K562 (cell line): ENCODE measurements around the gene NRXN2. TPM values are rescaled to one million over a fixed set of nuclear protein-coding genes. Genes with fewer than 3 reads are reported as not detected.
A peak's percentile ranks its signal among the peaks of the same experiment; 100 is the strongest.

Experiments used
- CBFB ChIP-seq: sonication (generic); formaldehyde crosslinking; IDR thresholded peaks from 2 replicates; pipeline ENCODE4 v1.4.0; 2020; ENCODE audit warnings: mild to moderate bottlenecking, missing genetic modification reagents
- CSDE1 ChIP-seq, 2 experiments: fragments of 450-650 bp; IDR thresholded peaks; 2 replicates each; pipeline ENCODE4 v1.6.1; 2016; ENCODE audit warnings: mild to moderate bottlenecking in 1 of 2
- DDX20 ChIP-seq: fragments of 450-650 bp; IDR thresholded peaks from 2 replicates; pipeline ENCODE4 v1.6.1; 2016; ENCODE audit warnings: missing genetic modification characterization, low read depth, mild to moderate bottlenecking, missing compliant biosample characterization, moderate library complexity
- HMG20A ChIP-seq: fragments of 450-650 bp; formaldehyde crosslinking; conservative IDR thresholded peaks from 2 replicates; pipeline ENCODE4 v1.4.0; 2020; ENCODE audit warnings: mild to moderate bottlenecking, mixed read lengths
- KLF13 ChIP-seq: fragments of 450-650 bp; IDR thresholded peaks from 2 replicates; pipeline ENCODE4 v1.6.1; 2016; ENCODE audit warnings: missing genetic modification characterization, low read depth, mild to moderate bottlenecking, missing compliant biosample characterization, moderate library complexity, borderline replicate concordance
- MBD2 ChIP-seq: sonication (generic); IDR thresholded peaks from 2 replicates; pipeline ENCODE4 v1.6.1; 2016; ENCODE audit warnings: low read depth, borderline replicate concordance
- MEF2D ChIP-seq: conservative IDR thresholded peaks from 2 replicates; pipeline ENCODE4 v1.6.1; 2016; ENCODE audit warnings: low read depth, missing genetic modification characterization, missing compliant biosample characterization
- MTA1 ChIP-seq: fragments of 450-650 bp; IDR thresholded peaks from 2 replicates; pipeline ENCODE4 v1.6.1; 2017; ENCODE audit warnings: borderline replicate concordance
- PHF8 ChIP-seq: fragments of 200-600 bp; sonication (generic); IDR thresholded peaks from 2 replicates; pipeline ENCODE4 v1.6.1; 2012; ENCODE audit warnings: mixed run types, mild to moderate bottlenecking, inconsistent platforms, low read length, moderate library complexity, borderline replicate concordance
- RFX1 ChIP-seq: fragments of 450-650 bp; IDR thresholded peaks from 2 replicates; pipeline ENCODE4 v1.6.1; 2016; ENCODE audit warnings: mild to moderate bottlenecking, moderate library complexity
- SMAD1 ChIP-seq: fragments of 150-350 bp; IDR thresholded peaks from 2 replicates; pipeline ENCODE4 v1.6.1; 2014; ENCODE audit warnings: low read length, low read depth; ENCODE audit not compliant: partially characterized antibody
- SMAD2 ChIP-seq: fragments of 150-350 bp; IDR thresholded peaks from 2 replicates; pipeline ENCODE4 v1.6.1; 2014; ENCODE audit warnings: low read depth, mild to moderate bottlenecking, low read length
- U2AF2 ChIP-seq: fragments of 200-400 bp; formaldehyde crosslinking; optimal IDR thresholded peaks from 2 replicates; pipeline ENCODE3; 2017; ENCODE audit warnings: low read depth, mild to moderate bottlenecking, low read length
- ZFP36 ChIP-seq: fragments of 150-350 bp; IDR thresholded peaks from 2 replicates; pipeline ENCODE4 v1.6.1; 2018; ENCODE audit warnings: low read length, low read depth; ENCODE audit not compliant: partially characterized antibody
- polyA plus RNA-seq, 8 experiments: library from polyadenylated mRNA; depleted of rRNA in 4 of 8; stranded (reverse) in 5 of 8; unstranded in 3 of 8; fragments of >200 nt; fragmentation: Nextera tagmentation in 2 of 8; fragmentation: Illumina TruSeq in 1 of 8; extraction: Ambion mirVana in 2 of 8; extraction: Trizol in 1 of 8; gene quantifications; 2 replicates each; pipeline versions ENCODE4 v1.2.1 to v1.2.3, GENCODE V29; 2011 to 2014; ENCODE audit warnings: inconsistent platforms in 1 of 8, missing spikeins in 1 of 8
- total RNA-seq, 7 experiments: library from RNA; depleted of rRNA in 6 of 7; stranded (reverse); fragments of >200 nt in 6 of 7; fragmentation: Illumina TruSeq in 2 of 7; extraction: Trizol in 2 of 7; gene quantifications; 2 replicates each; pipeline versions ENCODE4 v1.2.1 to v1.2.3, GENCODE V29; 2011 to 2021; ENCODE audit warnings: low replicate concordance in 1 of 7
- TF ChIP-seq, protein P1 (sequence below): IDR thresholded peaks from 2 replicates; pipeline ENCODE4 v1.6.1; 2011; ENCODE audit warnings: borderline replicate concordance, low read depth, mild to moderate bottlenecking, moderate library complexity, low read length; ENCODE audit not compliant: insufficient read depth, poor library complexity, severe bottlenecking
- TF ChIP-seq, protein P2 (sequence below): sonication (generic); formaldehyde crosslinking; IDR thresholded peaks from 2 replicates; pipeline ENCODE4 v1.8.1; 2023; ENCODE audit warnings: mild to moderate bottlenecking, missing genetic modification reagents
- TF ChIP-seq, protein P3 (sequence below), 2 experiments: fragments of 450-650 bp; IDR thresholded peaks; 2 replicates each; pipeline ENCODE4 v1.6.1; 2018; ENCODE audit warnings: mild to moderate bottlenecking in 2 of 2, low read depth in 1 of 2; ENCODE audit not compliant: partially characterized antibody in 2 of 2

The NRXN2 gene
- total and polyA plus RNA-seq, 9 of the 15 experiments (the other 6 are each of a cell fraction or from before 2014, with no cell fraction given): 0.07 to 0.47 (median 0.15) TPM; not detected in 4

- TF ChIP-seq, protein P1, sequence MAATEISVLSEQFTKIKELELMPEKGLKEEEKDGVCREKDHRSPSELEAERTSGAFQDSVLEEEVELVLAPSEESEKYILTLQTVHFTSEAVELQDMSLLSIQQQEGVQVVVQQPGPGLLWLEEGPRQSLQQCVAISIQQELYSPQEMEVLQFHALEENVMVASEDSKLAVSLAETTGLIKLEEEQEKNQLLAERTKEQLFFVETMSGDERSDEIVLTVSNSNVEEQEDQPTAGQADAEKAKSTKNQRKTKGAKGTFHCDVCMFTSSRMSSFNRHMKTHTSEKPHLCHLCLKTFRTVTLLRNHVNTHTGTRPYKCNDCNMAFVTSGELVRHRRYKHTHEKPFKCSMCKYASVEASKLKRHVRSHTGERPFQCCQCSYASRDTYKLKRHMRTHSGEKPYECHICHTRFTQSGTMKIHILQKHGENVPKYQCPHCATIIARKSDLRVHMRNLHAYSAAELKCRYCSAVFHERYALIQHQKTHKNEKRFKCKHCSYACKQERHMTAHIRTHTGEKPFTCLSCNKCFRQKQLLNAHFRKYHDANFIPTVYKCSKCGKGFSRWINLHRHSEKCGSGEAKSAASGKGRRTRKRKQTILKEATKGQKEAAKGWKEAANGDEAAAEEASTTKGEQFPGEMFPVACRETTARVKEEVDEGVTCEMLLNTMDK: peak; percentile 55
- no peak for TF ChIP-seq U2AF2
- TF ChIP-seq RFX1: no peak
- TF ChIP-seq, protein P2, sequence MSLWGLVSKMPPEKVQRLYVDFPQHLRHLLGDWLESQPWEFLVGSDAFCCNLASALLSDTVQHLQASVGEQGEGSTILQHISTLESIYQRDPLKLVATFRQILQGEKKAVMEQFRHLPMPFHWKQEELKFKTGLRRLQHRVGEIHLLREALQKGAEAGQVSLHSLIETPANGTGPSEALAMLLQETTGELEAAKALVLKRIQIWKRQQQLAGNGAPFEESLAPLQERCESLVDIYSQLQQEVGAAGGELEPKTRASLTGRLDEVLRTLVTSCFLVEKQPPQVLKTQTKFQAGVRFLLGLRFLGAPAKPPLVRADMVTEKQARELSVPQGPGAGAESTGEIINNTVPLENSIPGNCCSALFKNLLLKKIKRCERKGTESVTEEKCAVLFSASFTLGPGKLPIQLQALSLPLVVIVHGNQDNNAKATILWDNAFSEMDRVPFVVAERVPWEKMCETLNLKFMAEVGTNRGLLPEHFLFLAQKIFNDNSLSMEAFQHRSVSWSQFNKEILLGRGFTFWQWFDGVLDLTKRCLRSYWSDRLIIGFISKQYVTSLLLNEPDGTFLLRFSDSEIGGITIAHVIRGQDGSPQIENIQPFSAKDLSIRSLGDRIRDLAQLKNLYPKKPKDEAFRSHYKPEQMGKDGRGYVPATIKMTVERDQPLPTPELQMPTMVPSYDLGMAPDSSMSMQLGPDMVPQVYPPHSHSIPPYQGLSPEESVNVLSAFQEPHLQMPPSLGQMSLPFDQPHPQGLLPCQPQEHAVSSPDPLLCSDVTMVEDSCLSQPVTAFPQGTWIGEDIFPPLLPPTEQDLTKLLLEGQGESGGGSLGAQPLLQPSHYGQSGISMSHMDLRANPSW (CRISPR knock-in tag): no peak
- peak; percentile 21; the same call in 1 of the 2 replicates for TF ChIP-seq PHF8
- no peak for TF ChIP-seq MEF2D (tag)
- 0 out of 2 replicates have a peak, but pooled peaks have one; percentile 36 for TF ChIP-seq MTA1
- TF ChIP-seq HMG20A: no peak
- TF ChIP-seq SMAD1: no peak
- TF ChIP-seq, protein P3, sequence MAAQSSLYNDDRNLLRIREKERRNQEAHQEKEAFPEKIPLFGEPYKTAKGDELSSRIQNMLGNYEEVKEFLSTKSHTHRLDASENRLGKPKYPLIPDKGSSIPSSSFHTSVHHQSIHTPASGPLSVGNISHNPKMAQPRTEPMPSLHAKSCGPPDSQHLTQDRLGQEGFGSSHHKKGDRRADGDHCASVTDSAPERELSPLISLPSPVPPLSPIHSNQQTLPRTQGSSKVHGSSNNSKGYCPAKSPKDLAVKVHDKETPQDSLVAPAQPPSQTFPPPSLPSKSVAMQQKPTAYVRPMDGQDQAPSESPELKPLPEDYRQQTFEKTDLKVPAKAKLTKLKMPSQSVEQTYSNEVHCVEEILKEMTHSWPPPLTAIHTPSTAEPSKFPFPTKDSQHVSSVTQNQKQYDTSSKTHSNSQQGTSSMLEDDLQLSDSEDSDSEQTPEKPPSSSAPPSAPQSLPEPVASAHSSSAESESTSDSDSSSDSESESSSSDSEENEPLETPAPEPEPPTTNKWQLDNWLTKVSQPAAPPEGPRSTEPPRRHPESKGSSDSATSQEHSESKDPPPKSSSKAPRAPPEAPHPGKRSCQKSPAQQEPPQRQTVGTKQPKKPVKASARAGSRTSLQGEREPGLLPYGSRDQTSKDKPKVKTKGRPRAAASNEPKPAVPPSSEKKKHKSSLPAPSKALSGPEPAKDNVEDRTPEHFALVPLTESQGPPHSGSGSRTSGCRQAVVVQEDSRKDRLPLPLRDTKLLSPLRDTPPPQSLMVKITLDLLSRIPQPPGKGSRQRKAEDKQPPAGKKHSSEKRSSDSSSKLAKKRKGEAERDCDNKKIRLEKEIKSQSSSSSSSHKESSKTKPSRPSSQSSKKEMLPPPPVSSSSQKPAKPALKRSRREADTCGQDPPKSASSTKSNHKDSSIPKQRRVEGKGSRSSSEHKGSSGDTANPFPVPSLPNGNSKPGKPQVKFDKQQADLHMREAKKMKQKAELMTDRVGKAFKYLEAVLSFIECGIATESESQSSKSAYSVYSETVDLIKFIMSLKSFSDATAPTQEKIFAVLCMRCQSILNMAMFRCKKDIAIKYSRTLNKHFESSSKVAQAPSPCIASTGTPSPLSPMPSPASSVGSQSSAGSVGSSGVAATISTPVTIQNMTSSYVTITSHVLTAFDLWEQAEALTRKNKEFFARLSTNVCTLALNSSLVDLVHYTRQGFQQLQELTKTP (IDR thresholded peaks at IDR 0.05; ENCODE audit: low read depth in 1 of 2, partially characterized antibody in 2 of 2): no peak
- TF ChIP-seq ZFP36: no peak
- TF ChIP-seq CBFB: no peak
- no peak for TF ChIP-seq CSDE1 (IDR thresholded peaks at IDR 0.05)
- no peak for TF ChIP-seq SMAD2
- peak; percentile 81; the same call in 1 of the 2 replicates for TF ChIP-seq MBD2
- no peak for TF ChIP-seq DDX20
- no peak for TF ChIP-seq KLF13
These were observed at the start of gene NRXN2 (continued) for GRCh38 chr11:64723117-64723906.
